Stimulated activated CD8-positive, alpha-beta memory T cell treated with anti-CD3 and anti-CD28 coated beads, Interleukin-2, amount 100 ng/mL, for 1 hour (primary cell): ENCODE measurements around the gene RASGRP1.

Source experiments
- DNase-seq, 2 donors: peaks; one replicate each; pipeline ENCODE4 v3.0.0-alpha.2; 2020; ENCODE audit warnings: low read depth in 2 of 2

Gene RASGRP1

DNA sequence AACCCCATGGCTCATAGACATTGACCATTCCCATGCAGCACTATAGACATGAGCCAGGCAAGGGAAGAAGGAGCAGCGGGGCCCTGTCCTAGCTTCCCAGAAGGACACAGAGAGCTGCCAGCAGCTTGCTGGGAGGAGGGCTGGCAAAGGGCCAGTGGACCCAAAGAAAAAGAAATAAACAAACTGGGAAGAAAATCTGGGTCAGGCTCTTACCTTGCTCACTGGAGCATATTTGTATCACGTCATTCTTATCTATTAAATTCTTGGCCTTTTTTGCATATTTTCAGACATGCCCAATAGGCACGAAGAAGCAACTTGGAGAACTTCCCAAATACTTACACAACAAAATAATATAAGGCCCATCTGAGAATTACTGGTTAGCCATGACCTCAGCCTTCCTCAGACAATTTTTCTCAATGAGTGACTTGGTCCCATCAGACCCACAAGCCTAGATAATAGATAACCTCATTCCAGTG is 28.4 kb downstream of the RASGRP1 start:
- DNase-seq, result no peak

DNA sequence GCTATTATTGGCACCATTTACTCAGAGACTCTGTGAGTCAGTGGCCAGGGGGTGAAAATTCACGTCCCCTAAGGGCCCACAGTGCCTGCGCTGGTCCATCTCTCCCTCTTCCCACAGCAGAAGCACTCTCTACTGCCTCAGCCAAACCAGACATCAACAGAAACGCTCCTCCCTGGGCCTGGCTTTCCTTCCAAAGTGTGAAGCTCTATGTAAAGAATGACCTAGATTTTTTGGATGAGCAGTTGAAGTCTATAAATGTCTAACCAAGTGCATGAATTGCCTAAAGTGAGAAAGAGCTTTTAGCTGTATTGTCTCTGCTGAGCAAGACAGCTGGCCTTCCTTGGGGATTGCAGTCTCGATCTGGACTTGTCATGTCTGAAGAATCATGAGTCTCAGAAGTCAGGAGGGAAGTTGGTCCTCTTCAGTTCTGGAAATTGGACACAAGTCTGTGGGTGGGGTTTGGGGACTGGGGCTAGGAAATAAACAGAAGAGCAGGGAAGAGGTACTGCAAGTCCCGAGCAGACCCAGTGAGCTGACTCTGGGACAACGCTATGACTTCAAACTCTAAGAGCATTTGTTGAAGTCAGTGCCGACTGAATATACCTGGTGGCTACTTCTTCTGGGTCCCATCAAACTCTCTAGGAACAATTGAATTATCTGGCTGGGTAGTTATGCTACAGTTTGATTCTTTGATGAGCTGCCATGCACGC is 29.0 kb downstream of the RASGRP1 start:
- no peak for DNase-seq

GRCh38 chr15:38534691-38535090 is 29.9 kb downstream of the RASGRP1 start:
- DNase-seq, result no peak

- DNase-seq, result no peak
Observed at GRCh38 chr15:38533926-38534325, 30.7 kb downstream of the RASGRP1 start.

GRCh38 chr15:38533416-38533915 is 31.1 kb downstream of the RASGRP1 start:
- no peak for DNase-seq

- no peak for DNase-seq
Observed at GRCh38 chr15:38532728-38533127, 31.9 kb downstream of the RASGRP1 start.

- DNase-seq, result no peak
Observed at GRCh38 chr15:38531509-38531908, 33.1 kb downstream of the RASGRP1 start.

DNA sequence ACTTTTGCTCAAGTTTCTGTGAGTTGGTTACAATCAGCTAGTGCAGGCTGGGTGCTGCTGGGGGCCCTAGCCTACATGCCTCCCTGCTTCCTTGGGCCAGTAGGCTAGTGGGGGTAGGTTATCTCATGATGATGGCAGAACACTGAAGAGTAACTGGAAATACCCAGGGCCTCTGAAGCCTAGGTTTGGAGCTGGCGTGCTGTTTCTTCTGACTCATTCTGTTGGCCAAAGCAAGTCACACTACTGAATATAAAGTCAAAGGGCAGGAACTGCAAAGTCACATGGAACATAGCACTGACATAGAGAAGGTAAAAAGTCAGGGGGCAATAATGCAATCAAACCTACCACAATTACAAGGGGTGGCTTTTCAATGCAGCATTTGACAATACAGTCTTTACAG is 34.5 kb downstream of the RASGRP1 start:
- DNase-seq, result no peak

- DNase-seq, result no peak
Observed at GRCh38 chr15:38528294-38528693, 36.3 kb downstream of the RASGRP1 start.

DNA sequence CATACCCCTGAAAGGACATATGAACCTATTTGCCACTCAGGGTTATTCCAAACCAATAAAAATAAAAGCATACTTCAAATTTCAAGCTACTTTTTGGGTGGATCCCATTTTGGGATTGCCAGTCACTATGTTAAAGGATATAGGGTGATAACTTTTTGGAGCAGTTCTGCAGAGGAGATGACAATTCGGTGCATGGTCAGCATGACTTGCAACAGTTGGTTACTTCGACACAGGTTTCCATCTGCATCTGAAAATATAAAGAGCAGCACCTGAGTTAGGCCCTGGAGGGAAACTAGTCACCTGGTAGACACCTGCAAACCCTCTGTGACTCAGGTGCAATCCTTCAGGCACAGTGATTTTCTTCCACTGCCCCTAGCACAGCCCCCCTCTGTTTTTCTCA is 38.5 kb downstream of the RASGRP1 start:
- DNase-seq, result no peak

- DNase-seq, result no peak
Observed at GRCh38 chr15:38525489-38525888, 39.1 kb downstream of the RASGRP1 start.

DNA sequence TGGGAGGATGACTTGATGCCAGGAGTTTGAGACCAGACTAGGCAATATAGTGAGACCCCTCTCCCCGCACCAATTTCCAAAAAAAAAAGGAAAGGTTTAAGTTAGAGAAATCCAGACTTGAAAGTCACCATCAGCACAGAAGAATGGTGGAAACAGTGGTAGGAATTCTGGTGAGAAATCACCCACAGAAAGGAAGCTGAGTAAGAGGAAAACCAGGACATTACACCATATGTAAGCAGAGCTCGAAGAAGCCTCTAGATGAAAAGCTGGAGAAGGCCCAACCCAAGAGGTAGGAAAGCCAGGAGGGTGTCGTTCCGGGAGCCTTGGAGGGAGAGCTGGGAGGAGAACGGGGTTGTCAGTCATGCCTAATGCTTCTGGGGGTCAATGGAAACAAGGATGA is 40.5 kb downstream of the RASGRP1 start:
- DNase-seq, result no peak

DNA sequence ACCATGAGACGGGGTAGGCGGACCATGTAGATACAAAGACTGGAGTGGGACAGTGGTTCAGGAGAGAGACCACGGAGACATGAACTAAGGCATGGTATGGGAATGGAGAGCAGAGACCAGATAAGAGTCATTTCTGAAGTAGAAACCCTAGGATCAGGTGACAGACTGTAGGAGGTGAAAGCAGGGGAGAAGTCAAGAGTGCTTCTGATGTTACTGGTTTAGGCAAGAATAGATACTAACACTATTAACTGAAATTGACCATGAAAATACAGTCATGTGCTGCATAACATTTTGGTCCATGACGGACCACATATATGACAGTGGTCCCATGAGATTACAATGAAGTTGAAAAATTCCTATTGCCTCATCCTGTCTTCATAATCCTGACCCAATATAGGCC is 41.7 kb downstream of the RASGRP1 start:
- DNase-seq, result no peak

GRCh38 chr15:38521316-38521715 is 43.3 kb downstream of the RASGRP1 start:
- DNase-seq, result no peak

- DNase-seq, result no peak
Observed at GRCh38 chr15:38520035-38520434, 44.6 kb downstream of the RASGRP1 start.

GRCh38 chr15:38518084-38518483 is 46.5 kb downstream of the RASGRP1 start:
- DNase-seq, result no peak

GRCh38 chr15:38517312-38517975 is 47.2 kb downstream of the RASGRP1 start:
- no peak for DNase-seq

GRCh38 chr15:38516626-38517025 is 48.0 kb downstream of the RASGRP1 start:
- DNase-seq, result no peak

- no peak for DNase-seq
Observed at GRCh38 chr15:38514601-38515000, 50.0 kb downstream of the RASGRP1 start.

DNA sequence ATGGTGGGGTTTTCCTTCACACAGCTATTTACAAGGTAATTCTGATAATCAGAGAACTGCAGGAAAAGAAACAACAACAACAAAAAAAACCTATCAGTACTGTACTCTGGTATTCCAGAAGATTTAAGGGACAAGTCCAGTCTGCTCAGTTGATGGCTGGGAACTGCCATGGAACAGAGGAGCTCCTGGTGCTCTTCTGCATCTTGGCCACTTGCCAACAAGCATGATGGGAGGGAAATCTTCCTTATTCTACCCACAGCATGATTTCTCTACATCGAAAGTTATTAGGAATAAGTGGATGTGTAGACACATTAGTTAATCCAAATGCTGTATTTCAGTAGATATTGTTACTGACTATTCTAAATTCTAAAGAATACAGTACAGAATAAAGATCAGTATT is 51.7 kb downstream of the RASGRP1 start:
- no peak for DNase-seq

DNA sequence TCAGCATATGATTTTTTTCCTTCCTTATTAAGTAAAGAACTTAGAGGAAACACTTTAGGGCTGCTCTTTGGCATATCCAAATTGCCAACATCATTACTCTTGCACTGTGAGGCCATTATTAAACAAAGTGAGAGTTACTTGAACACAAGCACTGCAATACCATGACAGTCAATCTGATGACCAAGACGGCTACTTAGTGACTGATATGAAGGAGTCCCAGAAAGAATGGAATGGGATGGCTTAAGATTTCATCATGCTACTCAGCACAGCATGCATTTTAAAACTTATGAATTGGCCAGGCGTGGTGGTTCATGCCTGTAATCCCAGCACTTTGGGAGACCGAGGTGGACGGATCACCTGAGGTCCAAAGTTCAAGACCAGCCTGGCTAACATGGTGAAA is 55.5 kb downstream of the RASGRP1 start:
- no peak for DNase-seq

- no peak for DNase-seq
Observed at GRCh38 chr15:38508647-38509046, 56.0 kb downstream of the RASGRP1 start.

DNA sequence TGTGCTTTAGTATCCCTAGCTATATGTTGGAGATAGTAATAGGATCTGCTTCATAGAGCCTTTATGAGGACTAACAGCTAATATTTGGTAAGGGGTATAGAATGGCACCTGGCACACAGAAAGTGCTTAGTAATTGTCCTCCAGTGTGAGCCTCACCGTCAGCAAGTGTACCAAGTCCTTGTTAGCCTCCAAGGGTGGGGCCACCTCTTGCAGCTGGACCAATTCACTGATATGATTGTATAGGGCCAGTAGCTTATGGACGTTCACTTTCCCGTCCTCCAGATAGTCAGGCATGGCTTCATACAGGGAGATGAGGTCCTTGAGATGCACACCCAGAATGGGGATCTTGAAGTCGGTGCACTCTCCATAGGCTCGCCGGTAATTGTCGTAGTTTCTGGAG is 57.0 kb downstream of the RASGRP1 start:
- no peak for DNase-seq
